ENCODE data around the gene CCND2. TPM values are rescaled to one million over a fixed set of nuclear protein-coding genes. Genes with fewer than 3 reads are reported as not detected.

Gene CCND2
- polyA plus RNA-seq, 1 donor from 2014 or later, result 11.7 TPM

GRCh38 chr12:4307593-4308333, 34.2 kb downstream of the CCND2 start:
- no peak overlapping the region for H3K27ac Mint-ChIP-seq
- peaks cover 0 to 2% (median 0%) of the 10 kb centered on the region in 3 donors for H3K4me1 Mint-ChIP-seq
- no peaks in the 10 kb centered on the region for H3K9me3 Mint-ChIP-seq
- peaks cover 2% of the 10 kb centered on the region for H3K36me3 Mint-ChIP-seq
- H3K27me3 Mint-ChIP-seq, result no peaks in the 10 kb centered on the region
- H3K4me3 Mint-ChIP-seq, result no peak overlapping the region

- Mint-ChIP-seq H3K4me3 (no peak overlapping the region), H3K4me1 (peaks cover 0 to 2% (median 0%) of the 10 kb centered on the region in 3 donors), H3K9me3 (no peaks in the 10 kb centered on the region), H3K27me3 (no peaks in the 10 kb centered on the region), H3K27ac (no peak overlapping the region), H3K36me3 (peaks cover 3% of the 10 kb centered on the region)
These were observed 34.9 kb downstream of the CCND2 start for GRCh38 chr12:4308334-4308950.

- Mint-ChIP-seq H3K4me3 (no peak overlapping the region), H3K9me3 (no peaks in the 10 kb centered on the region), H3K27ac (no peak overlapping the region)
These were observed 38.2 kb downstream of the CCND2 start for GRCh38 chr12:4311776-4312175.

GRCh38 chr12:4312251-4312650, 38.7 kb downstream of the CCND2 start:
- H3K4me1 Mint-ChIP-seq, result peaks cover 0 to 2% (median 0%) of the 10 kb centered on the region in 3 donors
- H3K4me3 Mint-ChIP-seq, result no peak overlapping the region
- H3K27ac Mint-ChIP-seq, result no peak overlapping the region
- peaks cover 2% of the 10 kb centered on the region for H3K36me3 Mint-ChIP-seq
- no peaks in the 10 kb centered on the region for H3K9me3 Mint-ChIP-seq
- H3K27me3 Mint-ChIP-seq, result no peaks in the 10 kb centered on the region

More at GRCh38 chr12:4311776-4312175, 38.2 kb downstream of the CCND2 start:
- Mint-ChIP-seq H3K36me3 (peaks cover 3% of the 10 kb centered on the region), H3K4me1 (peaks cover 0 to 2% (median 0%) of the 10 kb centered on the region in 3 donors), H3K27me3 (no peaks in the 10 kb centered on the region)

- no peaks in the 10 kb centered on the region for H3K9me3 Mint-ChIP-seq
- H3K27me3 Mint-ChIP-seq, result no peaks in the 10 kb centered on the region
- peak overlapping the region; percentile 93 to 99 (median 96) for H3K27ac Mint-ChIP-seq
- H3K36me3 Mint-ChIP-seq, result no peaks in the 10 kb centered on the region
- peak overlapping the region; percentile 96 to 97 (median 96) for H3K4me3 Mint-ChIP-seq
- H3K4me1 Mint-ChIP-seq, result peaks cover 22 to 37% (median 24%) of the 10 kb centered on the region in 3 donors
These were observed 46.9 kb downstream of the CCND2 start for GRCh38 chr12:4320497-4320852.

- H3K27me3 Mint-ChIP-seq, result no peaks in the 10 kb centered on the region
- peak within 1 kb of the TSS; percentile 93 to 99 (median 96) for H3K27ac Mint-ChIP-seq
- no peaks in the 10 kb centered on the region for H3K36me3 Mint-ChIP-seq
- H3K4me3 Mint-ChIP-seq, result peak within 1 kb of the TSS; percentile 96 to 97 (median 96)
- H3K9me3 Mint-ChIP-seq, result no peaks in the 10 kb centered on the region
- peaks cover 24 to 42% (median 27%) of the 10 kb centered on the region in 3 donors for H3K4me1 Mint-ChIP-seq
These were observed 47.5 kb downstream of the CCND2 start, which contains the start of gene TIGAR for GRCh38 chr12:4320853-4321701. TSS of gene TIGAR (plus strand) at chr12:4321213. CDS start at chr12:4321272, 59 bp downstream.

- H3K4me1 Mint-ChIP-seq, result peaks cover 24 to 42% (median 32%) of the 10 kb centered on the region in 3 donors
- peak overlapping the region; percentile 35 to 73 (median 43) for H3K27ac Mint-ChIP-seq
These were observed 49.2 kb downstream of the CCND2 start for GRCh38 chr12:4322726-4323125.

More at GRCh38 chr12:4322726-4323125, 49.2 kb downstream of the CCND2 start:
- H3K9me3 Mint-ChIP-seq, result no peaks in the 10 kb centered on the region
- H3K4me3 Mint-ChIP-seq, result peak overlapping the region in 3 of 4 donors; percentile 55 to 96 (median 82)
- no peaks in the 10 kb centered on the region for H3K36me3 Mint-ChIP-seq
- H3K27me3 Mint-ChIP-seq, result no peaks in the 10 kb centered on the region

Other genes with a start within 250 kb of the CCND2 start
- 5.2 TPM for gene TIGAR, start 47.5 kb downstream of the CCND2 start, polyA plus RNA-seq
- not detected for gene FGF23, start 106.0 kb downstream of the CCND2 start, polyA plus RNA-seq
- not detected for gene FGF6, start 172.1 kb downstream of the CCND2 start, polyA plus RNA-seq